AML-193 (cell line): ENCODE measurements around the gene CC2D2A.

Experiments
- DNase-seq, 2 experiments: peaks; one replicate each; lab custom pipeline; 2025; lab: John Stamatoyannopoulos, UW

Gene CC2D2A

GRCh38 chr4:15469402-15470127 is at the start of gene CC2D2A:
TSS of gene CC2D2A (plus strand) at chr4:15469882. CDS start at chr4:15475933, 6,051 bp downstream.
- DNase-seq, result no peak

- no peak for DNase-seq
Measured at GRCh38 chr4:15420642-15421041, 49.0 kb upstream of the CC2D2A start.

GRCh38 chr4:15423285-15423711 is 46.4 kb upstream of the CC2D2A start:
- DNase-seq, result no peak

GRCh38 chr4:15425520-15425919 is 44.2 kb upstream of the CC2D2A start:
- DNase-seq, result no peak

DNA sequence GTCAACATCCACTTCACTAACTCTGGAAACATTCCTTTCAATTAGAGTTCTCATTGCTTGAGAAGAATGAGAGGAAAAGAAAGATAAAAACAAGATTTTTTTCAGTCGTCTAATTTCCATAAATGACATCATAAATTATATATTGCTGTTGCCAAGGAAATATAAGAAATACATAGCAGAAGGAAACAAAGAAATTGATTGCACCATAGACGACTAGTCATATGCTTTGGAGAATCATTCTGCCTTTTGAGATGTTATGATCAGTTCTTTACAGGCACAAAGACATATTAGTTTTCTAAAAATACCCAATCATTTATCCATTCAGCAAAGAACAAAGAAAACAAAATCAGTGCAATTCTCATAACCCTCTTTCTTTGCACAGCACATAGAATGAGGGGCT is 42.5 kb upstream of the CC2D2A start:
- no peak for DNase-seq

DNA sequence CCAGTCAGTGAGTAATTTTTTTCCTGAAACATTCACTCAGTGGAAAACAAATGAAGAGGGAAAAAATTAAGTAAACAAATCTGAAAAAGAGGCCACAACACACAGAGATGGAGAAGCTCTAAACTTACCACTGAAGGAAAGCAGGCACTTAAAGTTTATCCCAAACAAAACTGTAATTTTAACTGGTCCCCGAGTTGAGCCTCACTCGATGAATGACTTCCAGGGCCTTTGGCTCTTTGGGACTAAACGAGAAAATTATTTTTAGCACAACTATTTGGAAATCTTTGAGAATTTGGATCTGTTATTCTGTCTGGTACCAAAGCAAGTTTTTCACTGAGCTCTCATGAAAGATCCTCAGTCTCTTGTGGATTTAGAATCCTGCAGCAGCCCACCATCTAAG is 42.0 kb upstream of the CC2D2A start, which contains the start of gene C1QTNF7:
TSS of gene C1QTNF7 (plus strand) at position 333 of the 400 bp plus-strand sequence. CDS start 7,711 bp downstream, outside the sequence.
- no peak for DNase-seq

GRCh38 chr4:15428611-15429010 is 41.1 kb upstream of the CC2D2A start:
- no peak for DNase-seq

DNA sequence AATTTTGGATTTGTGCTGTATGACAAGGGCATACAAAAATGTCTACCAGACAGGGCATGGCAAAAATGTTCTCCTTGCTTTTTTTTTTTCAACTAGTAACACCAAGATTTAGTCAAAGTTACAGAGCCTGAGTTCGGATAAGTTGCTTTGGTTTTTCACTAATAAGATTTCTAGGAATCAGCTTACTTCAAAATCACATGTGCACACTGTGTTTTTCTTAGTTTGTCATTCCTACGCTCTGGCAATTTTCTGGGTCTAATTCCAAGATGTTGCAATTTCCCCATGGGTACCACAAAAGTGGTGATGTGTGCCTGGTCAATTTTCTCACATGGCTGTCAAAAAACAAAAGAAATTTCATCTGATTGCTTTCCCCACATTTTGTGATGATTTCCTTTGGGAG is 35.6 kb upstream of the CC2D2A start:
- DNase-seq, result no peak

- no peak for DNase-seq
Measured at GRCh38 chr4:15434676-15435075, 35.0 kb upstream of the CC2D2A start.

GRCh38 chr4:15436513-15436912 is 33.2 kb upstream of the CC2D2A start:
- peak in 1 of 2 experiments; percentile 16 for DNase-seq

DNA sequence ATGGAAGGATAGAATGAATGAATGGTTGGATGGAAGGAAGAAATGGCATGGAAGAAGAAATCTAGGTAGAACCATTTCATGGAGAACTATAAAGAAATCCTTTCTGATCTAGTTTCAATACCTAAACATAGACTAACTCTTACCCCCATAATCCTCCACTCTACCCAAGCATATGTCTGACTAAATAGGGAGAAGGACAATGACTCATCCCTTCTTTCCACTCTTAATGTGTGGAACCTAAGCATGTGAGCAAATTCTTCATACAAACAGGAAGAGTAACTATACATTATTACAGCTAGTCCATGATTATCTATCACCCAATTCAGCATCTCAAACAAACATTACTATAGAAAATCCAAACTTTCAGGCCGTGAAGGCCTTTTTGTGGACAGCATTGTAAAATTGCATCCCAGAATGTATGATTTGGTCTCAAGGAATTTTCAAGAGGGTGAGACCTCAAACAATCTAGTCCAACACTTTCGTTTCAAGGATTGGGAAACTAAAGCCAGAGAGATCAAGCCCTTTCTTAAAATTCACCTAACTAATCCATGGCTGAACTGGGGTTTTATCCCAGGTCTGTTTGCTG is 30.6 kb upstream of the CC2D2A start:
- no peak for DNase-seq

GRCh38 chr4:15443371-15444160 is 26.1 kb upstream of the CC2D2A start:
- DNase-seq, result no peak

DNA sequence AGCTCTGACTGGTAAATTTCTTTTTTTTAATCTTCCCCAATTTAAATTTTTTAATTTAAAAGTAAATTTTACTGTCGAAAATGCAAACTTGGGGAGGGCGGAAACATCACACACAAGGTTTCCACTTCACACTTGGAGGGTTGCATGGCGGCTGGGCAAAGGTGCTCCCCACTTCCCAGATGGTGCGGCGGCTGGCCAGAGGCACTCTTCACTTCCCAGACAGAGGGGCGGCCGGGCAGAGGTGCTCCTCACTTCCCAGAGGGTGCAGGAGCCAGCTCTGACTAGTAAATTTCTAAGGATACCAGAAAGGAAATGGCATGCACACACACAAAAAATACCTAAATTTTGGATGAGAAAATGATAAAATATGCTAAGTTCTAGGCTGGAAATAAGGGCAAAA is 25.4 kb upstream of the CC2D2A start:
- no peak for DNase-seq

DNA sequence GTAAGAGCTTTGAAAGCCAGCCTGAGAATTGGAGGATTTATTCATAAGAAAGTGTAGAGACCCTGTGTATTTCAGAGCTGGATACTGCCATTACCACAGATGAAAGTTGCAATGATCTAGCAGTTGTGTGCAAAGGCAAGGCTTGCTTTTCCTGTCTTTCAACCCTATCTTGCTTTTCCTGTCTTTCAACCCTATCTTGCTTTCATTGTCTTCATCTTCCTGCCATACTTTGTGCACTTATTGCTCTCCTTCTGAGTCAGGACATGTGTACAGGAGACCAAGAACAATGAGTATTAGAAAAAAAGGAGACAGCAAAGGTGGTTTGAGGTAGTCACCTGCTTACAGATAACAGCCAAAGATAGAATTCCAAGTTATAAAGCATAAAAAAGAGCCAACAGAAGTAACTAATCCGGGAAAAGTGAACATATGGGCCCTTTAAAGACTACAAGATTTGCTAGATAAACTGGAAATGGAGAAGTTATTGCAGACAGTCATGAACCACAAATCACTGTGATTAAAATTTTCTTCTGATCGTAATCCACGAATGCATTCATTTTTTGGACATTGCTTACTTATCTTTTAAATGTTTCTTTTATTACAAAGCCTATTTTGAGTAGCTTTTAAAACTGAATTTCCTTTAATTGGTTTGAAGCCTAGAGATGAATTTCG is 24.7 kb upstream of the CC2D2A start:
- no peak for DNase-seq

GRCh38 chr4:15451181-15451865 is 18.4 kb upstream of the CC2D2A start:
- DNase-seq, result peak; percentile 58 to 68

- DNase-seq, result peak; percentile 27 to 44
Measured at GRCh38 chr4:15451866-15452765, 17.6 kb upstream of the CC2D2A start.

DNA sequence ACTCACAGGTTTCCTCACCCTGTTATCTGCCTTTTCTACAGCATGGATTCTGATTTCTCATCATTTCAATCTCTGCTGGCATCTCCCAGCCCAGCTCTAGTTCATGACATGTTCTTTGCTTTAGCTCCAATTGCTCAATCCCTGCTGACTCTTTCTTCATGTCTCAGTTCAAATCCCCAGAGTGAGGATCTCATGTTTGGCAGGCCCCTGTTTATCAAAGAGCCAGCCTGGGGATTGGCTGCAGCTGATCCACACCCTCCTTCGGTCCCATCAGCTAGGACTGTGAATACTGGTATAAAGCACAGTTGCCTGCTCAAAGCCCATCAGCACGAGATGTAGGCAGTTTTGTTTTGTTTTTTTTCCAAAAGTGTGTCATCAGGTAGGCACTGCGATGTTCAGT is 14.4 kb upstream of the CC2D2A start:
- DNase-seq, result peak; percentile 16 to 31

- peak; percentile 78 to 83 for DNase-seq
Measured at GRCh38 chr4:15457406-15458201, 12.1 kb upstream of the CC2D2A start.

DNA sequence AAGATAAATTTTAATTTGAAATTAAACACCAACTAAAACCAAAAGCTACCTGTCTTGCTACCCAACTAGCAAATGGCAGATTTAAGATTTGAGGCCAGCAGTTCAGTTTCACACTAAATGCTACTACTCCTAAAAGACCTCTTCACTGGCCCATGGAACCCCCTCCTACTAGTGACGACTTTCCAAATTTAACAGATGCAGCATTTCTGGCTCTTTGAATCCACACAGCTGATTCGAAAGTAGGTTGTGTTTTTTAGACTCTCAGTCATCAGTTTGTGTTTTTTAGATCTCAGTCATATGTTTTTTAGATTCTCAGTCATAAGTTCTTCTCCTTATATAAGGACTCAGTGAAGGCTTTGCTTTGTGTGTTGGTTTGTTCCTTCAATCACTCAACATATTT is 11.1 kb upstream of the CC2D2A start:
- DNase-seq, result peak in 1 of 2 experiments; percentile 25

DNA sequence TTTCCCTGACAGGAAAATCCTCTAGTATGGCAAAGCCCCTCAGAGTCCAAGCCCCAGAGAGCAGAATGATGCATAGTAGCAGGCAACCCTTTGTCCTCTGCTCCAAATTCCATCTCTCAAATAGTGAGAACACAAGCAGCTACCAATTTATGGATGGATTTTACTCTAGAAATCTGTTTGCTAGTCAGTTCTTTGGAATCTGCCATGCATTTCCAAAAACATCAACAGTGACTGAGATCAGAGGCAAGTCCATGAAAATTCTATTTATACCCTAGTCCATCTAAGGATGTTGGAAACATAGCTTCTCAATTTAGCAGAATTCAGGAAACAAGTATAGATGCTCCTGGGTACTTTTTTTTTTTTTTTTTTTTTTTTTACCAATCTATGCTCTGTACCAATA is 10.0 kb upstream of the CC2D2A start:
- no peak for DNase-seq
